ENCODE results near the gene GAGE12E. TPM values are rescaled to one million over a fixed set of nuclear protein-coding genes. Genes with fewer than 3 reads are reported as not detected.
"Not testable (repeated sequence)": the region's sequence is repeated elsewhere in the genome, so short reads cannot be mapped to it uniquely, and the experiment has no call there.

GAGE12E gene
- total RNA-seq (not detected in 2 replicates), polyA plus RNA-seq (not detected in 2 replicates)

GRCh38 chrX:49550989-49551388, at the start of gene GAGE12E:
Gene GAGE12E (plus strand): TSS chrX:49551289. CDS start chrX:49552444, 1,155 bp downstream.
- H3K4me2 ChIP-seq; H3K36me3 ChIP-seq (replicated peaks; ENCODE audit: insufficient read depth, low read depth); H3K4me3 ChIP-seq; H3K27me3 ChIP-seq; H3K4me1 ChIP-seq (ENCODE audit: insufficient read depth); H3K9me2 ChIP-seq (replicated peaks; ENCODE audit: insufficient read depth); DNase-seq (ENCODE audit: low spot score); H4K20me1 ChIP-seq (ENCODE audit: insufficient read depth, poor library complexity, severe bottlenecking); H2AFZ ChIP-seq; H3K9me3 ChIP-seq (ENCODE audit: low read depth); H3K27ac ChIP-seq; H3K79me2 ChIP-seq: not testable (repeated sequence)
- no CpG with 5 or more reads among the region's 16 CpGs for WGBS (ENCODE audit: low lambda C conversion rate, missing lambda C conversion rate)

GRCh38 chrX:49531877-49532276, 19.2 kb upstream of the GAGE12E start, which contains the start of gene GAGE12C:
Gene GAGE12C (plus strand): TSS chrX:49532177. CDS start chrX:49533332, 1,155 bp downstream.
- H3K27ac ChIP-seq; H3K4me2 ChIP-seq; DNase-seq (ENCODE audit: low spot score); H3K9me3 ChIP-seq (ENCODE audit: low read depth); H4K20me1 ChIP-seq (ENCODE audit: insufficient read depth, poor library complexity, severe bottlenecking); H3K36me3 ChIP-seq (replicated peaks; ENCODE audit: insufficient read depth, low read depth); H2AFZ ChIP-seq; H3K27me3 ChIP-seq; H3K4me3 ChIP-seq; H3K79me2 ChIP-seq; H3K9me2 ChIP-seq (replicated peaks; ENCODE audit: insufficient read depth); H3K4me1 ChIP-seq (ENCODE audit: insufficient read depth): not testable (repeated sequence)
- no CpG with 5 or more reads among the region's 16 CpGs for WGBS (ENCODE audit: low lambda C conversion rate, missing lambda C conversion rate)

GRCh38 chrX:49541433-49541832, 9.7 kb upstream of the GAGE12E start, which contains the start of gene GAGE12D:
Gene GAGE12D (plus strand): TSS chrX:49541733. CDS start chrX:49542888, 1,155 bp downstream.
- not testable (repeated sequence) for H3K9me2 ChIP-seq (replicated peaks; ENCODE audit: insufficient read depth); H3K4me3 ChIP-seq; H3K9me3 ChIP-seq (ENCODE audit: low read depth); H3K4me1 ChIP-seq (ENCODE audit: insufficient read depth); H3K79me2 ChIP-seq; H3K4me2 ChIP-seq; H3K27ac ChIP-seq; H3K36me3 ChIP-seq (replicated peaks; ENCODE audit: insufficient read depth, low read depth); DNase-seq (ENCODE audit: low spot score); H2AFZ ChIP-seq; H3K27me3 ChIP-seq; H4K20me1 ChIP-seq (ENCODE audit: insufficient read depth, poor library complexity, severe bottlenecking)
- WGBS (ENCODE audit: low lambda C conversion rate, missing lambda C conversion rate): no CpG with 5 or more reads among the region's 16 CpGs

- H3K36me3 ChIP-seq (replicated peaks; ENCODE audit: insufficient read depth, low read depth); DNase-seq (ENCODE audit: low spot score); H3K9me2 ChIP-seq (replicated peaks; ENCODE audit: insufficient read depth); H3K79me2 ChIP-seq; H3K9me3 ChIP-seq (ENCODE audit: low read depth); H3K4me1 ChIP-seq (ENCODE audit: insufficient read depth); H3K27ac ChIP-seq; H2AFZ ChIP-seq; H4K20me1 ChIP-seq (ENCODE audit: insufficient read depth, poor library complexity, severe bottlenecking); H3K4me2 ChIP-seq; H3K4me3 ChIP-seq; H3K27me3 ChIP-seq: not testable (repeated sequence)
- WGBS (ENCODE audit: low lambda C conversion rate, missing lambda C conversion rate): no CpG with 5 or more reads among the region's 16 CpGs
Observed at GRCh38 chrX:49560542-49560941, 9.5 kb downstream of the GAGE12E start, which contains the start of gene GAGE12F. Gene GAGE12F (plus strand): TSS chrX:49560842. CDS start chrX:49561997, 1,155 bp downstream.

- H3K9me2 ChIP-seq (replicated peaks; ENCODE audit: insufficient read depth); H3K27me3 ChIP-seq; H4K20me1 ChIP-seq (ENCODE audit: insufficient read depth, poor library complexity, severe bottlenecking); H3K27ac ChIP-seq; H3K9me3 ChIP-seq (ENCODE audit: low read depth); H3K4me1 ChIP-seq (ENCODE audit: insufficient read depth); H3K36me3 ChIP-seq (replicated peaks; ENCODE audit: insufficient read depth, low read depth); DNase-seq (ENCODE audit: low spot score); H2AFZ ChIP-seq; H3K4me3 ChIP-seq; H3K79me2 ChIP-seq; H3K4me2 ChIP-seq: not testable (repeated sequence)
- WGBS (ENCODE audit: low lambda C conversion rate, missing lambda C conversion rate): no CpG with 5 or more reads among the region's 11 CpGs
Observed at GRCh38 chrX:49568728-49569127, 17.6 kb downstream of the GAGE12E start.

- not testable (repeated sequence) for H3K79me2 ChIP-seq; H2AFZ ChIP-seq; H3K27me3 ChIP-seq; DNase-seq (ENCODE audit: low spot score); H3K4me2 ChIP-seq; H3K4me3 ChIP-seq; H3K4me1 ChIP-seq (ENCODE audit: insufficient read depth); H3K36me3 ChIP-seq (replicated peaks; ENCODE audit: insufficient read depth, low read depth); H3K27ac ChIP-seq; H4K20me1 ChIP-seq (ENCODE audit: insufficient read depth, poor library complexity, severe bottlenecking); H3K9me2 ChIP-seq (replicated peaks; ENCODE audit: insufficient read depth); H3K9me3 ChIP-seq (ENCODE audit: low read depth)
- no CpG with 5 or more reads among the region's 13 CpGs for WGBS (ENCODE audit: low lambda C conversion rate, missing lambda C conversion rate)
Observed at GRCh38 chrX:49569152-49569551, 18.1 kb downstream of the GAGE12E start.

- not testable (repeated sequence) for H2AFZ ChIP-seq; H3K9me2 ChIP-seq (replicated peaks; ENCODE audit: insufficient read depth); H3K4me3 ChIP-seq; H3K27ac ChIP-seq; H3K36me3 ChIP-seq (replicated peaks; ENCODE audit: insufficient read depth, low read depth); H3K4me1 ChIP-seq (ENCODE audit: insufficient read depth); H4K20me1 ChIP-seq (ENCODE audit: insufficient read depth, poor library complexity, severe bottlenecking); H3K4me2 ChIP-seq; H3K27me3 ChIP-seq; H3K9me3 ChIP-seq (ENCODE audit: low read depth); H3K79me2 ChIP-seq; DNase-seq (ENCODE audit: low spot score)
- no CpG with 5 or more reads among the region's 16 CpGs for WGBS (ENCODE audit: low lambda C conversion rate, missing lambda C conversion rate)
Observed at GRCh38 chrX:49570100-49570499, 19.0 kb downstream of the GAGE12E start, which contains the start of gene GAGE12G. Gene GAGE12G (plus strand): TSS chrX:49570400. CDS start chrX:49571555, 1,155 bp downstream.

- not testable (repeated sequence) for H2AFZ ChIP-seq; H3K27me3 ChIP-seq; DNase-seq (ENCODE audit: low spot score); H3K36me3 ChIP-seq (replicated peaks; ENCODE audit: insufficient read depth, low read depth); H3K4me3 ChIP-seq; H3K9me2 ChIP-seq (replicated peaks; ENCODE audit: insufficient read depth); H4K20me1 ChIP-seq (ENCODE audit: insufficient read depth, poor library complexity, severe bottlenecking); H3K4me1 ChIP-seq (ENCODE audit: insufficient read depth); H3K27ac ChIP-seq; H3K9me3 ChIP-seq (ENCODE audit: low read depth); H3K79me2 ChIP-seq; H3K4me2 ChIP-seq
- no CpG with 5 or more reads among the region's 16 CpGs for WGBS (ENCODE audit: low lambda C conversion rate, missing lambda C conversion rate)
Observed at GRCh38 chrX:49579649-49580048, 28.6 kb downstream of the GAGE12E start, which contains the start of gene GAGE12H. Gene GAGE12H (plus strand): TSS chrX:49579949. CDS start chrX:49581104, 1,155 bp downstream.

- not testable (repeated sequence) for DNase-seq (ENCODE audit: low spot score); H3K4me3 ChIP-seq; H3K79me2 ChIP-seq; H2AFZ ChIP-seq; H3K4me2 ChIP-seq; H3K9me2 ChIP-seq (replicated peaks; ENCODE audit: insufficient read depth); H4K20me1 ChIP-seq (ENCODE audit: insufficient read depth, poor library complexity, severe bottlenecking); H3K27ac ChIP-seq; H3K9me3 ChIP-seq (ENCODE audit: low read depth); H3K4me1 ChIP-seq (ENCODE audit: insufficient read depth); H3K27me3 ChIP-seq; H3K36me3 ChIP-seq (replicated peaks; ENCODE audit: insufficient read depth, low read depth)
- WGBS (ENCODE audit: low lambda C conversion rate, missing lambda C conversion rate): no CpG with 5 or more reads among the region's 16 CpGs
Observed at GRCh38 chrX:49589196-49589595, 38.1 kb downstream of the GAGE12E start, which contains the start of gene GAGE2A. Gene GAGE2A (plus strand): TSS chrX:49589496. CDS start chrX:49590651, 1,155 bp downstream.

Data from hepatocyte (in vitro differentiated cells).